Ishikawa (cell line): ENCODE results near the gene IFI44.

Experiments
- CEBPB ChIP-seq: IDR thresholded peaks from 2 replicates; pipeline ENCODE4 v1.6.1; 2012
- FOXM1 ChIP-seq: IDR thresholded peaks from 2 replicates; pipeline ENCODE4 v1.6.1; 2012; ENCODE audit warnings: low read depth, borderline replicate concordance
- MAX ChIP-seq: IDR thresholded peaks from 2 replicates; pipeline ENCODE4 v1.6.1; 2012
- YY1 ChIP-seq: IDR thresholded peaks from 2 replicates; pipeline ENCODE4 v1.6.1; 2012; ENCODE audit warnings: low read depth

- no peak for TF ChIP-seq YY1
- no peak for TF ChIP-seq CEBPB
- TF ChIP-seq MAX: no peak
- TF ChIP-seq FOXM1: no peak
Measured at GRCh38 chr1:78668427-78668826, 18.8 kb downstream of the IFI44 start.
